Stimulated activated CD8-positive, alpha-beta memory T cell treated with anti-CD3 and anti-CD28 coated beads, Interleukin-4, amount 100 ng/mL, for 48 hours (primary cell): ENCODE data around the gene RHOB.
"Not testable (repeated sequence)": the region's sequence is repeated elsewhere in the genome, so short reads cannot be mapped to it uniquely, and the experiment has no call there.

Experiments
- DNase-seq: peaks from one replicate; pipeline ENCODE4 v3.0.0-alpha.2; 2020

The RHOB gene

GRCh38 chr2:20480913-20481312 lies 34.0 kb downstream of the RHOB start:
- DNase-seq, result no peak

GRCh38 chr2:20481798-20482405 lies 35.0 kb downstream of the RHOB start:
- no peak for DNase-seq

- DNase-seq, result no peak
Measured at GRCh38 chr2:20482725-20483124, 35.9 kb downstream of the RHOB start.

GRCh38 chr2:20483194-20483895 lies 36.5 kb downstream of the RHOB start:
- no peak for DNase-seq

- no peak for DNase-seq
Measured at GRCh38 chr2:20484034-20484617, 37.3 kb downstream of the RHOB start.

GRCh38 chr2:20484810-20485611 lies 38.1 kb downstream of the RHOB start:
- DNase-seq, result no peak

GRCh38 chr2:20485612-20486388 lies 38.9 kb downstream of the RHOB start:
- no peak for DNase-seq

- no peak for DNase-seq
Measured at GRCh38 chr2:20486571-20486970, 39.7 kb downstream of the RHOB start.

GRCh38 chr2:20487030-20487391 lies 40.1 kb downstream of the RHOB start:
- DNase-seq, result no peak

GRCh38 chr2:20487392-20488174 lies 40.7 kb downstream of the RHOB start:
- no peak for DNase-seq

GRCh38 chr2:20488201-20488641 lies 41.3 kb downstream of the RHOB start:
- no peak for DNase-seq

GRCh38 chr2:20488782-20489181 lies 41.9 kb downstream of the RHOB start:
- no peak for DNase-seq

- no peak for DNase-seq
Measured at GRCh38 chr2:20490300-20491181, 43.7 kb downstream of the RHOB start.

GRCh38 chr2:20491739-20492531 lies 45.1 kb downstream of the RHOB start:
- no peak for DNase-seq

GRCh38 chr2:20493095-20493494 lies 46.2 kb downstream of the RHOB start:
- DNase-seq, result not testable (repeated sequence)

- DNase-seq, result no peak
Measured at GRCh38 chr2:20494241-20494640, 47.4 kb downstream of the RHOB start.

- no peak for DNase-seq
Measured at GRCh38 chr2:20496076-20496872, 49.4 kb downstream of the RHOB start.

- DNase-seq, result no peak
Measured at GRCh38 chr2:20496942-20497341, 50.1 kb downstream of the RHOB start.
